ENCODE results near the gene TRAM2.

Gene TRAM2

DNA sequence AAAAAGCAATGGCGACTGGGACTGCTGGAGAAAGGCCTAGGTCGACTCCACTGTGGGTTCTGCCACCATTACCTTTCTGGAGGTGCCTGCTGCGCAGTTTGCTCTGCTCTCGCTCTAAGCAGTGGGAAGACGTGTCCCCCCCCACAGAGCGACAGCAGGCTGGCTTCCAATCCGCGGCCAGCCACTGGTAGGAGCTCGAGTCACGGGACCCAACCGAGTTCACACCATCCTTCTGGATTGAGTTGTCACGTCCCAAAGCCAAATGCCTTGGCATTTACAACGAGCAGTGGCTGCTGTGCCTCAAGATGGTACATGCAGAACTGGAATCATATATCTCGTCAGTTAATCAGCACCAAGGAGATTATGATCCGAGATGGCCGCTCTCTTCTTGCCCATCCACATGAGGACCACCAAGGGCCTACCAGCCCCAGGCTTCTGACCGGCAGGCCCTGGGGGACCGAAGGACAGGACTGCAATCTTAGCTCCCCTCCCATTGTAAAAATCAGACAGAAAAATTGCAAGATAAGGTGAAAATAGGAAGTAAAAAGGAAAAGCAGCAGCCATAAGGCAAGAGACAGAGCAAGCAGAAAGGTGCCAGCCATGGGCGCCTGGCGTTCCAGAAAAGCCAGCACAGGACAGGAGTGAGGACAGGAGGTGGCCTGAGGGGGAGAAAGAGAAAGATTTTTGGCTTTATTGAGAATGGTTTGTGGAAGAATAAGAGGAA, 74.4 kb downstream of the TRAM2 start:
- WGBS (ENCODE audit: insufficient coverage, insufficient read length): no CpG with 5 or more reads among the region's 20 CpGs
- Histone ChIP-seq H3K27ac (ENCODE audit: low read length) (no peak overlapping the region), H3K36me3 (ENCODE audit: control insufficient read depth, insufficient read depth, low read length) (peaks cover 7% of the 10 kb centered on the region), H3K4me1 (ENCODE audit: control insufficient read depth, insufficient read depth, low read length) (no peaks in the 10 kb centered on the region; the same call in 1 of the 2 replicates), H3K4me3 (ENCODE audit: low read length) (no peak overlapping the region), H3K9me3 (ENCODE audit: control insufficient read depth, insufficient read depth, low read length) (no peaks in the 10 kb centered on the region), H3K27me3 (ENCODE audit: control insufficient read depth, insufficient read depth, low read length) (no peaks in the 10 kb centered on the region)
- no peak for DNase-seq (ENCODE audit: low read depth, low spot score)

DNA sequence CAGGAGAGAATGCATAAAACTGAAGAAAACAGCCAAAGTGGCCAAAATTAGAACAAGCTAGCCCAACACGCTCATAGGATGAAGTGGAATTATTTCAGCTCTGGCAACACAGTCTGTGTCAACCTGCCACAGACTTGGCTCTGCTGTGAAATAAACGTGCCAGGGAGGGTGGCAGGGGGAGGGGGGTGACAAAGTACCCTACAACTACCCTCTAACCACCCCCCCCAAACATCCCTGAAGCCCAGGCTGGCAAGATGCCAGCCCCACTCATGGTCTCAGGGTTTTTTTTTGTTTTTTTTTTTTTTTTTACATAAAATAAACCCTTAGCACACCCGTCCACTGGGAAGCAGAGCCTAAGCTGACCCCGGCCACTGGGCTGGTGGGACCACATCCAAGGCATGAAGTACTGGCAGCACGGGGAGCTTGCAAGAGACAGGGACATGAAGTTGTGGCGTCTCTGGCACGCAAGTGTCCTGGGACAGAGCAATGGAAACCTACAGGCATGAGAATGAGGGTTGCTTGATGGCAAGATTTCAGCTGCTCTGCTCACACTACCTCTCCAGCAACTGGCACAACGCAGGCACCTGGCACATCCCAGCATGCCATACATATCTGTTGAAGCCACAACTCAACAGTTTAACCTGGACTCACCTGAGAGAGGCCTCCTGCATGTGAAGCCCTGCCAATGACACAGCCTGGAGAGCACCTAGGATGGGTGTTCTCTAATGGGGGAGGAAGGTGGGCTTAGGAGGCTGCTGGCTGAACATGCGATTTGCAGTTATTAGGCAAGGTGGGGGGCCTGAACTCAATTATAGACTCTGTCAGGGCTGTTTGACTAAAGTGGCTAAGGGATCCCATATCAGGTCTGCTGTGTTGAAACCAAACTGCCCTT, 76.4 kb downstream of the TRAM2 start:
- H3K27ac ChIP-seq (ENCODE audit: low read length): no peak overlapping the region
- H3K27me3 ChIP-seq (ENCODE audit: control insufficient read depth, insufficient read depth, low read length): no peaks in the 10 kb centered on the region
- WGBS (ENCODE audit: insufficient coverage, insufficient read length): no CpG with 5 or more reads among the region's 9 CpGs
- H3K36me3 ChIP-seq (ENCODE audit: control insufficient read depth, insufficient read depth, low read length): peaks cover 5% of the 10 kb centered on the region; the same call in 1 of the 2 replicates
- H3K4me3 ChIP-seq (ENCODE audit: low read length): no peak overlapping the region
- no peaks in the 10 kb centered on the region; the same call in 1 of the 2 replicates for H3K4me1 ChIP-seq (ENCODE audit: control insufficient read depth, insufficient read depth, low read length)
- no peaks in the 10 kb centered on the region for H3K9me3 ChIP-seq (ENCODE audit: control insufficient read depth, insufficient read depth, low read length)
- DNase-seq (ENCODE audit: low read depth, low spot score): no peak

DNA sequence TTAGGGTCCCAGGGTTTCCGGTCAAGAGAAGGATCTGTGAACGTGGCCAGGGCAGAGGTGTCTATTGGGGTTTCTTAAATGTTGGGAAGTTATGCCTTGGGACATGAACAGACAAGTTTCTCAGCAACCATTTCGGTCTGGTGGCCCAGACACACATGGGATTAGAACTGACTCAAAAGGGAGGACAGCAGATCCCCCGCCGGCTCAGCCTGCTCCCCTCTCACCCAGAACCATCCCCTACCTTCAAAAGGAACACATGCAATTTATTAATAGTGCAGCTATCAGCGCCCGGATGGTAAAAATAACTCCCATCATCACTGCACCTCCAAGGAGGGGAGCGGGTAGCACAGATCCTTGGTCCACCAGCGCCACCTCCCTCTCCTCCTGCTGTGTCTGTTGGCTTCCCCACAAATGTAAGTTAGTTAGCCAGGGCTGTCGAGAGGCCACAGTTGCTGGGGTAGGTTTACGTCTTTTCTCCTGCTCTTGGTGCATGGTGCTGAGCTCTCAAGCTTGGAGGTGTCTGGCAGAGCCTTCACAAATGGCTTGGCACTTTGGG, 77.1 kb downstream of the TRAM2 start:
- H3K4me1 ChIP-seq (ENCODE audit: control insufficient read depth, insufficient read depth, low read length): no peaks in the 10 kb centered on the region; the same call in 1 of the 2 replicates
- no CpG with 5 or more reads among the region's 11 CpGs for WGBS (ENCODE audit: insufficient coverage, insufficient read length)
- H3K27ac ChIP-seq (ENCODE audit: low read length): no peak overlapping the region
- no peaks in the 10 kb centered on the region for H3K9me3 ChIP-seq (ENCODE audit: control insufficient read depth, insufficient read depth, low read length)
- no peaks in the 10 kb centered on the region for H3K27me3 ChIP-seq (ENCODE audit: control insufficient read depth, insufficient read depth, low read length)
- DNase-seq (ENCODE audit: low read depth, low spot score): no peak
- H3K36me3 ChIP-seq (ENCODE audit: control insufficient read depth, insufficient read depth, low read length): peaks cover 4% of the 10 kb centered on the region; the same call in 1 of the 2 replicates
- no peak overlapping the region for H3K4me3 ChIP-seq (ENCODE audit: low read length)

DNA sequence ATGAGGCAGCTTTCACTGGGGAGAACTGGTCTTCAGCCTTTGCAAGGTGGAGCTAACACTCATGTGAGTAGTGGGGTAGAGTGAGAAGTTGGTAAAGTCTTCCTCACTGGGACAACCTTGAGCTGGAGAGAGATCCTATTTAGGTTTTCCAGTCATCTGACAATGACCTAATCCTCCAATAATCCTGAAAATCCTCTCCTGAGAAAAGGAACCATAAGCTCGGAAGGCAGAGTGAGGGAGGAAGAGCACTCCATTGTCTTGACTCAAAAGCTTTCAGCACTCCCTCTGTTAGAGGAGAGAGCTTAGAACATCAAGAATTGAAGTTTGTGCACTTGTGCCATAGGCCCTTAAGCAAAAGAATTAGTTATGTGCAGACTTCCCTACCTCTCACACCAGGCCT, 77.8 kb downstream of the TRAM2 start:
- WGBS (ENCODE audit: insufficient coverage, insufficient read length): no CpG with 5 or more reads among the region's 1 CpG
- H3K9me3 ChIP-seq (ENCODE audit: control insufficient read depth, insufficient read depth, low read length): no peaks in the 10 kb centered on the region
- no peaks in the 10 kb centered on the region; the same call in 1 of the 2 replicates for H3K4me1 ChIP-seq (ENCODE audit: control insufficient read depth, insufficient read depth, low read length)
- no peak overlapping the region for H3K4me3 ChIP-seq (ENCODE audit: low read length)
- no peaks in the 10 kb centered on the region for H3K36me3 ChIP-seq (ENCODE audit: control insufficient read depth, insufficient read depth, low read length)
- H3K27me3 ChIP-seq (ENCODE audit: control insufficient read depth, insufficient read depth, low read length): no peaks in the 10 kb centered on the region
- no peak for DNase-seq (ENCODE audit: low read depth, low spot score)
- no peak overlapping the region for H3K27ac ChIP-seq (ENCODE audit: low read length)

DNA sequence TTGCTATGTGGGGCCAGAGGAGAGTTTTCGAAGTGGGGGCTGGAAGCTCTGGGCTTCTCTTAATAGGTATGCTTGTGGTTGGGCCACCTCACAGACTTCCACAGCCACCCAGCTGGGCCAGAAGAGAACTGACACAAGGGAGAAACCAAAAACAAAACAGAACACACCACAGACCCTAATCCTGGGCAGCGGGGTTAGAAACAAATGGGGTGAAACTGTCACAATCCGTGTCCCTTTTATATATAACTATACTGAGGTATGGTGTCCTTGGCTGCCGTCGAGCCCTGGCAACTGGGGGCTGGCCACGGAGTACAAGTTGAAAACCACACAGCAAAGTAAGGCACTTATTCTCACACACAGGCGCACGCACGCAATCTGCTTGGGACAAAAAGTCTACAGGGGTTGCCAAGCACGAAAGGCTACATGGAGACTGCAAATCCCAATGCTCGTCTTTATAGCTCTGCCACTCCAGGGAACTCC, 78.3 kb downstream of the TRAM2 start:
- H3K9me3 ChIP-seq (ENCODE audit: control insufficient read depth, insufficient read depth, low read length): no peaks in the 10 kb centered on the region
- no peaks in the 10 kb centered on the region for H3K4me1 ChIP-seq (ENCODE audit: control insufficient read depth, insufficient read depth, low read length)
- no peak for DNase-seq (ENCODE audit: low read depth, low spot score)
- no peaks in the 10 kb centered on the region for H3K36me3 ChIP-seq (ENCODE audit: control insufficient read depth, insufficient read depth, low read length)
- no peak overlapping the region for H3K4me3 ChIP-seq (ENCODE audit: low read length)
- no peak overlapping the region for H3K27ac ChIP-seq (ENCODE audit: low read length)
- no peaks in the 10 kb centered on the region for H3K27me3 ChIP-seq (ENCODE audit: control insufficient read depth, insufficient read depth, low read length)
- whole genome bisulfite sequencing (ENCODE audit: insufficient coverage, insufficient read length): no CpG with 5 or more reads among the region's 11 CpGs

DNA sequence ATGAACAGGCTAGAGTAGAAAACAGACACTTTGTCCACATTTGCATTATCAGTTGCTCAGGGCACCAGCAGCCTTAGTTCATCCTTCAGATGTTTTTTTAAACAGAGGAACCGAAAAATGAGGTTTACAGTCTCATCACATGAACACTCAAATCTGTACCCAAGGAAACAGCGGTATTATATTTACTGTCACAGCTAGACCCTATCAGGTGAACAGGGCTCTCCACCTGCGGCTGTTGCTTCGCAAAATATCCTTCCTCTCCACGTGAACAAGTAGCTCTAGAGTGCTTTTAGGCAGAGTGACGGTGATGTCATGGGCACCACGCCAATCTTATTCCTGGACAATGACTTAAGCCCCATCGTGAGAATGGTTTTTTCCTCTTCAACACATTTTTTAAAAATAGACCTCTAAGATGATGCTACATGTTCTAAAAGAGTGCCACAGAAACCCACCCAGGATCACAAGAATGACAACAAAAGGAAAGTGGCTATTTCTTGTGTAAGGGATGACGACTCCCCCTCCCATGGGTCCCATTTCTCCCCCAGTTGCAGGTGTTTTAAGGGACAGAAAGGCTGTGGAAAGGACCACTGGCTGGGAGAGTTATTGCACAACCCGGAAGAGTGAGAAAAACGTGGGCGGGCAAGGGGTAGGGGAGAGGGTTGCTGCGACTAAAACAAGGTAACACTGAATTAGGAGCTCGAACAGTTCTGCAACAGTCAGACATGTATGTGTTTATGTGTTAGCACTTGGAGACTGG, 79.0 kb downstream of the TRAM2 start:
- no CpG with 5 or more reads among the region's 14 CpGs for WGBS (ENCODE audit: insufficient coverage, insufficient read length)
- Histone ChIP-seq H3K36me3 (ENCODE audit: control insufficient read depth, insufficient read depth, low read length) (no peaks in the 10 kb centered on the region), H3K27me3 (ENCODE audit: control insufficient read depth, insufficient read depth, low read length) (no peaks in the 10 kb centered on the region), H3K27ac (ENCODE audit: low read length) (no peak overlapping the region), H3K9me3 (ENCODE audit: control insufficient read depth, insufficient read depth, low read length) (no peaks in the 10 kb centered on the region), H3K4me3 (ENCODE audit: low read length) (no peak overlapping the region), H3K4me1 (ENCODE audit: control insufficient read depth, insufficient read depth, low read length) (no peaks in the 10 kb centered on the region)
- DNase-seq (ENCODE audit: low read depth, low spot score): no peak

DNA sequence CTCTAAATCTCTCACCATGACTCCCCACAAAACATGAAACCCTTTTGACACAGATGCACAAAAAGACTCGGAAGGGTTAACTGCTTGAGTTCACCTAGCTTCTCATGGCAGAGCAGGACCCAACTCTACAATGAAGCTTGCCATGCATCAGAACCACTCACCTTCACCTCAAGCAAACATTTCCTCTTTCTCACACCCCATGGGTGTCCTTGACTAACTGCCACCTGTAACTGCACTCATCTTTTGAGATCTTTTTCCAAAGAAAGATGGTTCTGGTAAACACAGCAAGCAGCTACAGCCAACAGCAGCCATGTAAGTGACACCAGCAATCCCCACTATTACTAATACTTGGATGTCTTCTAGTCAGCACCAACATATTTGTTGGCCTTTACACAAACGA, 80.2 kb downstream of the TRAM2 start:
- no peaks in the 10 kb centered on the region for H3K4me1 ChIP-seq (ENCODE audit: control insufficient read depth, insufficient read depth, low read length)
- no peak overlapping the region for H3K4me3 ChIP-seq (ENCODE audit: low read length)
- no peaks in the 10 kb centered on the region for H3K9me3 ChIP-seq (ENCODE audit: control insufficient read depth, insufficient read depth, low read length)
- DNase-seq (ENCODE audit: low read depth, low spot score): no peak
- no peaks in the 10 kb centered on the region for H3K27me3 ChIP-seq (ENCODE audit: control insufficient read depth, insufficient read depth, low read length)
- H3K36me3 ChIP-seq (ENCODE audit: control insufficient read depth, insufficient read depth, low read length): no peaks in the 10 kb centered on the region
- no peak overlapping the region for H3K27ac ChIP-seq (ENCODE audit: low read length)
- no CpG with 5 or more reads among the region's 2 CpGs for WGBS (ENCODE audit: insufficient coverage, insufficient read length)

DNA sequence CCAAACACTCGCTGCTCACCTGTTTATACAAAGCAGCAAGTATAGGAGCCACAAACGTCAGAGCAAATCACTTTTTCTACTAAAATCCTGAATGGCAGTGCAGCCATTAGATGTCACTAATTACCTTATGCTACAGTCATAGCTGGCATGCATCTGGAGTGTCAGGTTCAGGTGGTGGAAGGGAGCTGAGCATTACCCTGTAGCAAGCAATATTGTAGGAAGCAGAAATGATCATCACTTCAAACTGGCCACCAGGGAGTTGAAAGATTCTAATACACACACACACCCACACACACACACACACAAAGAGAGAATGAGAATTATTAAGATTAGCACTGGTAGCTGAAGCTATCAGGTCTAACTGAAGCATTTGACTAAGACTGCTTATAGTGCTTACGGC, 80.9 kb downstream of the TRAM2 start:
- WGBS (ENCODE audit: insufficient coverage, insufficient read length): no CpG with 5 or more reads among the region's 3 CpGs
- DNase-seq (ENCODE audit: low read depth, low spot score): no peak
- Histone ChIP-seq H3K36me3 (ENCODE audit: control insufficient read depth, insufficient read depth, low read length) (no peaks in the 10 kb centered on the region), H3K4me3 (ENCODE audit: low read length) (no peak overlapping the region), H3K4me1 (ENCODE audit: control insufficient read depth, insufficient read depth, low read length) (no peaks in the 10 kb centered on the region), H3K27ac (ENCODE audit: low read length) (no peak overlapping the region), H3K27me3 (ENCODE audit: control insufficient read depth, insufficient read depth, low read length) (no peaks in the 10 kb centered on the region), H3K9me3 (ENCODE audit: control insufficient read depth, insufficient read depth, low read length) (no peaks in the 10 kb centered on the region)

DNA sequence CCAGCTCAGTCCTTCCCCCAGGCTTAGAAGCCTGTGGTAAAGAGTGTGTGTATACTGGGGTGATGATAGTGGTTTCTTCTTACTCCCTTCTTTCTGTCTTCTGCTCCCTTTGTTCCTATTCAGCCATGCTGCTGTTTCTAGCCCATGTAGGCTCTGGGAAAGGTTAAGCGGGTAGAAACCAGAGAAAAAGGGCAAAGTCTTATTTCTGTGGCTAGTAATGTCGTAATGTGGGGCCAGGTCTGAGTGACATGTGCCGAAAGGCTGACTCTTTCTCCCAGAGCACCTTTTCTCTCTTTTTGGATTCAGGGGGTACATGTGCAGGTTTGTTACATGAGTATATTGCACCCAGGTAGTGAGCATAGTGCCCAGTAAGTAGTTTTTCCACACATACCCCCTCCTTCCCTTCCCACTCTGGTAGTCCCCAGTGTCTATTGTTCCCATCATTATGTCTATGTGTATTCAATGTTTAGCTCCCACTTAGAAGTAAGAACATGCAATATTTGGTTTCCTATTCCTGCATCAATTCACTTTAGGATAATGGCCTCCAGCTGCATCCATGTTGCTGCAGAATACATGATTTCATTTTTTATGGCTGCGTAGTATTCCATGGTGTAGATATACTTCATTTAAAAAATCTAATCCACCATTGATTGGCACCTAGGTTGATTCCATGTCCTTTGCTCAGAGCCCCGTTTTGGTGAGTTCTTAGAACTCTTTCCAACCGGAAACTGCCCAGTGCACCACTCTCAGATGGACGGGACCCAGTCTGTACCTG, 82.4 kb downstream of the TRAM2 start:
- WGBS (ENCODE audit: insufficient coverage, insufficient read length): no CpG with 5 or more reads among the region's 7 CpGs
- no peaks in the 10 kb centered on the region for H3K36me3 ChIP-seq (ENCODE audit: control insufficient read depth, insufficient read depth, low read length)
- no peaks in the 10 kb centered on the region for H3K4me1 ChIP-seq (ENCODE audit: control insufficient read depth, insufficient read depth, low read length)
- no peak overlapping the region for H3K27ac ChIP-seq (ENCODE audit: low read length)
- DNase-seq (ENCODE audit: low read depth, low spot score): no peak
- H3K4me3 ChIP-seq (ENCODE audit: low read length): no peak overlapping the region
- H3K9me3 ChIP-seq (ENCODE audit: control insufficient read depth, insufficient read depth, low read length): no peaks in the 10 kb centered on the region
- H3K27me3 ChIP-seq (ENCODE audit: control insufficient read depth, insufficient read depth, low read length): no peaks in the 10 kb centered on the region

Data from iPS DF 6.9 (cell line).